CD14-positive monocyte (primary cell): ENCODE results near the gene SPRR5. TPM values are rescaled to one million over a fixed set of nuclear protein-coding genes. Genes with fewer than 3 reads are reported as not detected.

Experiments used
- DNase-seq, 3 donors: peaks; one replicate each; pipeline ENCODE4 v3.0.0-alpha.2; 2011 to 2022
- H2AFZ ChIP-seq: 2 replicates; pipeline ENCODE4 v1.6.0; 2012; ENCODE audit warnings: mild to moderate bottlenecking, low read depth, low read length, inconsistent platforms; ENCODE audit not compliant: insufficient read depth, poor library complexity, severe bottlenecking
- H3K27ac ChIP-seq, 2 donors: 1 replicate in 1 of 2; 2 replicates in 1 of 2; pipeline ENCODE4 v1.5.1; 2012 to 2013; ENCODE audit warnings: low read length in 2 of 2, control low read depth in 1 of 2, inconsistent platforms in 1 of 2, low read depth in 1 of 2, mild to moderate bottlenecking in 1 of 2
- H3K27me3 ChIP-seq, 2 donors: one replicate each; pipeline versions ENCODE4 v1.6.0 to v1.6.1; 2011 to 2013; ENCODE audit warnings: low read length in 2 of 2; ENCODE audit not compliant: control insufficient read depth in 2 of 2, insufficient read depth in 2 of 2
- H3K36me3 ChIP-seq, 2 donors: replicated peaks in 1 of 2; 1 replicate in 1 of 2; 2 replicates in 1 of 2; pipeline versions ENCODE4 v1.5.1 to v1.6.1; 2012 to 2013; ENCODE audit warnings: low read length in 2 of 2, control low read depth in 1 of 2, inconsistent platforms in 1 of 2, mild to moderate bottlenecking in 1 of 2; ENCODE audit not compliant: insufficient read depth in 2 of 2, control insufficient read depth in 1 of 2
- H3K4me1 ChIP-seq, 2 donors: 1 replicate in 1 of 2; 2 replicates in 1 of 2; pipeline versions ENCODE4 v1.5.1 to v1.6.1; 2012 to 2013; ENCODE audit warnings: low read length in 2 of 2, control low read depth in 1 of 2, inconsistent platforms in 1 of 2, mild to moderate bottlenecking in 1 of 2, moderate library complexity in 1 of 2; ENCODE audit not compliant: insufficient read depth in 2 of 2, control insufficient read depth in 1 of 2
- H3K4me2 ChIP-seq: replicated peaks from 2 replicates; pipeline ENCODE3; 2012; ENCODE audit warnings: low read length, moderate library complexity, mild to moderate bottlenecking; ENCODE audit not compliant: poor library complexity, severe bottlenecking; ENCODE audit errors: extremely low read depth
- H3K4me3 ChIP-seq, 3 experiments: fragments of 200-600 bp in 1 of 3; sonication (generic) in 1 of 3; replicated peaks in 1 of 3; 1 replicate in 2 of 3; 2 replicates in 1 of 3; pipeline ENCODE4 v1.5.1; 2011 to 2013; ENCODE audit warnings: low read length in 3 of 3, mild to moderate bottlenecking in 3 of 3, control low read depth in 2 of 3, low read depth in 2 of 3, inconsistent platforms in 1 of 3, moderate library complexity in 1 of 3
- H3K79me2 ChIP-seq: 2 replicates; pipeline ENCODE4 v1.6.0; 2012; ENCODE audit warnings: mild to moderate bottlenecking, control low read depth, inconsistent platforms, low read length, moderate library complexity; ENCODE audit not compliant: insufficient read depth
- H3K9ac ChIP-seq: 2 replicates; pipeline ENCODE4 v1.6.0; 2017; ENCODE audit warnings: low read length, mild to moderate bottlenecking; ENCODE audit not compliant: insufficient read depth, poor library complexity, severe bottlenecking
- H3K9me3 ChIP-seq, 2 donors: replicated peaks in 1 of 2; 1 replicate in 1 of 2; 2 replicates in 1 of 2; pipeline versions ENCODE4 v1.5.1 to v1.6.1; 2012 to 2013; ENCODE audit warnings: low read length in 2 of 2, control low read depth in 1 of 2; ENCODE audit not compliant: control insufficient read depth in 1 of 2, insufficient read depth in 1 of 2
- H4K20me1 ChIP-seq: 2 replicates; pipeline ENCODE4 v1.6.0; 2012; ENCODE audit warnings: mild to moderate bottlenecking, low read length, control low read depth, moderate library complexity; ENCODE audit not compliant: insufficient read depth
- H3K27ac Mint-ChIP-seq, 7 donors: one replicate each; pipeline ENCODE4 v1.8.0; 2020; ENCODE audit warnings: mild to moderate bottlenecking in 7 of 7, mixed read lengths in 7 of 7, moderate library complexity in 6 of 7, inconsistent platforms in 2 of 7
- H3K27me3 Mint-ChIP-seq, 3 donors: one replicate each; pipeline ENCODE4 v1.8.0; 2021 to 2022; ENCODE audit warnings: low read depth in 3 of 3, mild to moderate bottlenecking in 3 of 3, mixed read lengths in 3 of 3, moderate library complexity in 3 of 3, inconsistent platforms in 1 of 3
- H3K36me3 Mint-ChIP-seq, 2 donors: one replicate each; pipeline ENCODE4 v1.8.0; 2020; ENCODE audit warnings: mixed read lengths in 2 of 2, inconsistent platforms in 1 of 2, mild to moderate bottlenecking in 1 of 2
- H3K4me1 Mint-ChIP-seq: one replicate; pipeline ENCODE4 v1.8.0; 2020; ENCODE audit warnings: mild to moderate bottlenecking, mixed read lengths
- H3K4me3 Mint-ChIP-seq, 2 donors: one replicate each; pipeline ENCODE4 v1.8.0; 2020; ENCODE audit warnings: mild to moderate bottlenecking in 2 of 2, mixed read lengths in 2 of 2, moderate library complexity in 1 of 2
- H3K9me3 Mint-ChIP-seq, 7 donors: one replicate each; pipeline ENCODE4 v1.8.0; 2020 to 2022; ENCODE audit warnings: mixed read lengths in 7 of 7, mild to moderate bottlenecking in 6 of 7, moderate library complexity in 6 of 7, inconsistent platforms in 2 of 7
- CTCF ChIP-seq: fragments of 200-600 bp; IDR thresholded peaks from one replicate; pipeline ENCODE4 v1.8.0; 2022; ENCODE audit warnings: antibody characterized with exemption, mild to moderate bottlenecking
- WGBS: methylation state at CpG from one replicate; pipeline ENCODE4 v1.1.5; 2013; ENCODE audit warnings: missing lambda C conversion rate; ENCODE audit not compliant: insufficient coverage; 5-methylcytosine and 5-hydroxymethylcytosine counted together
- intact Hi-C, 2 donors: fragments of 100-400 bp; cut with micrococcal nuclease; formaldehyde crosslinking; loops; one replicate each; pipeline versions ENCODE4 v1.15.0 to v1.15.1; 2023
- polyA plus RNA-seq, 3 donors: library from polyadenylated mRNA; depleted of rRNA in 1 of 3; unstranded in 2 of 3; stranded (reverse) in 1 of 3; fragments of 300-500 nt in 2 of 3; fragments of >200 nt in 1 of 3; fragmentation: Illumina TruSeq in 2 of 3; gene quantifications; 1 replicate in 2 of 3; 2 replicates in 1 of 3; pipeline ENCODE4 v1.2.3, GENCODE V29; 2012 to 2021

SPRR5 gene
- polyA plus RNA-seq, 3 donors, result not detected

- 85% methylated on average over 2 of the region's 2 CpGs for WGBS
- Mint-ChIP-seq H3K4me3 (no peak overlapping the region), H3K4me1 (no peaks in the 10 kb centered on the region), H3K36me3 (no peaks in the 10 kb centered on the region), H3K27me3 (peaks cover 5 to 15% (median 7%) of the 10 kb centered on the region in 3 donors), H3K27ac (no peak overlapping the region), H3K9me3 (peaks cover 0 to 2% (median 0%) of the 10 kb centered on the region in 7 donors)
- H3K36me3 ChIP-seq, result no peaks in the 10 kb centered on the region
- no peaks in the 10 kb centered on the region for H4K20me1 ChIP-seq
- intact Hi-C loops, result no loop called here
- no peak for DNase-seq
- H3K4me3 ChIP-seq, result no peak overlapping the region
- H3K27me3 ChIP-seq, result no peaks in the 10 kb centered on the region
- H3K27ac ChIP-seq, result no peak overlapping the region
- H3K4me1 ChIP-seq, result no peaks in the 10 kb centered on the region
- no peak overlapping the region for H3K9ac ChIP-seq
- no peak overlapping the region for H2AFZ ChIP-seq
- no peak for TF ChIP-seq CTCF
- H3K9me3 ChIP-seq, result no peaks in the 10 kb centered on the region
- no peak overlapping the region for H3K4me2 ChIP-seq
- no peaks in the 10 kb centered on the region for H3K79me2 ChIP-seq
These were observed 15.9 kb downstream of the SPRR5 start for GRCh38 chr1:152962876-152963415.

- no peak overlapping the region for H3K27ac Mint-ChIP-seq
- H4K20me1 ChIP-seq, result no peaks in the 10 kb centered on the region
- H3K4me1 Mint-ChIP-seq, result no peaks in the 10 kb centered on the region
- no peak overlapping the region for H3K9ac ChIP-seq
- no peaks in the 10 kb centered on the region for H3K4me1 ChIP-seq
- no peak overlapping the region for H3K4me3 Mint-ChIP-seq
- no peak overlapping the region for H3K4me2 ChIP-seq
- WGBS, result 77% methylated on average over 1 of the region's 1 CpG
- H3K36me3 ChIP-seq, result no peaks in the 10 kb centered on the region
- peaks cover 5 to 13% (median 7%) of the 10 kb centered on the region in 3 donors for H3K27me3 Mint-ChIP-seq
- H3K9me3 ChIP-seq, result no peaks in the 10 kb centered on the region
- H3K27ac ChIP-seq, result no peak overlapping the region
- no peaks in the 10 kb centered on the region for H3K79me2 ChIP-seq
- peaks cover 0 to 2% (median 0%) of the 10 kb centered on the region in 7 donors for H3K9me3 Mint-ChIP-seq
- H2AFZ ChIP-seq, result no peak overlapping the region
- DNase-seq, result no peak
- H3K27me3 ChIP-seq, result no peaks in the 10 kb centered on the region
- H3K36me3 Mint-ChIP-seq, result no peaks in the 10 kb centered on the region
- no peak overlapping the region for H3K4me3 ChIP-seq
- intact Hi-C loops, result no loop called here
- no peak for TF ChIP-seq CTCF
These were observed 17.5 kb downstream of the SPRR5 start for GRCh38 chr1:152964536-152964935.
